Head of caudate nucleus (tissue), 42 donors: Measurements from ENCODE around the gene AKAP13.
A peak's percentile ranks its signal among the peaks of the same experiment; 100 is the strongest.

Source experiments
- DNase-seq, 42 donors: peaks; one replicate each; pipeline versions ENCODE4 v3.0.0 to v3.0.0-alpha.2; 2020 to 2021; ENCODE audit warnings: mixed read lengths in 7 of 42
- intact Hi-C: fragments of 100-400 bp; cut with DNase I; formaldehyde crosslinking; loops from one replicate; pipeline ENCODE4 v1.15.0; 2022

The AKAP13 gene

GRCh38 chr15:85757939-85758654 is 377.7 kb downstream of the AKAP13 start:
- DNase-seq = peak in 3 of 42 donors; percentile 0 to 22 (median 16)
- intact Hi-C loops = no loop called here

- no peak for DNase-seq
- intact Hi-C loops = no loop called here
These were observed 378.2 kb downstream of the AKAP13 start for GRCh38 chr15:85758655-85758978.

- intact Hi-C loops = no loop called here
- peak in 2 of 42 donors; percentile 28 to 44 for DNase-seq
These were observed 379.0 kb downstream of the AKAP13 start for GRCh38 chr15:85759376-85759775.

DNA sequence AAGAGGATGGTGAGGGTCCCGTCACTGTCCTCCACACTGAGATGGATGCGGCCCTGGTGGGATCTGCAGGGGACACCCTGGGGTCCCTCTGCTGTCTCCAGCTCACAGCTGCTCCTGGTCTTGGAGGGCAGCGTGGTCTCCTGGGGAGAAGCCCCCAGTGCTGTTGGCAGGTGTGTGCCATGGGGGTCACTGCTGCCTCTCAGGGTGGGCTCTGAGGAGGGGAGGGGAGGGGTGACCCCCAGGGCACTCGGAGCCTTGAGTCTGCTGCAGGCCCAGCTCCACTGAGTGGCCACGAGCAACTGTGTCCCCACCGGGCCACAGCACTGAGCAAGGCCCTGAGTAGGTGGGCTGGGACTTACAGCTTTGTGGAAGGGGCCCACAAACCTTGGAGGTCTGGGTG is 379.6 kb downstream of the AKAP13 start:
- intact Hi-C loops = no loop called here
- no peak for DNase-seq

DNA sequence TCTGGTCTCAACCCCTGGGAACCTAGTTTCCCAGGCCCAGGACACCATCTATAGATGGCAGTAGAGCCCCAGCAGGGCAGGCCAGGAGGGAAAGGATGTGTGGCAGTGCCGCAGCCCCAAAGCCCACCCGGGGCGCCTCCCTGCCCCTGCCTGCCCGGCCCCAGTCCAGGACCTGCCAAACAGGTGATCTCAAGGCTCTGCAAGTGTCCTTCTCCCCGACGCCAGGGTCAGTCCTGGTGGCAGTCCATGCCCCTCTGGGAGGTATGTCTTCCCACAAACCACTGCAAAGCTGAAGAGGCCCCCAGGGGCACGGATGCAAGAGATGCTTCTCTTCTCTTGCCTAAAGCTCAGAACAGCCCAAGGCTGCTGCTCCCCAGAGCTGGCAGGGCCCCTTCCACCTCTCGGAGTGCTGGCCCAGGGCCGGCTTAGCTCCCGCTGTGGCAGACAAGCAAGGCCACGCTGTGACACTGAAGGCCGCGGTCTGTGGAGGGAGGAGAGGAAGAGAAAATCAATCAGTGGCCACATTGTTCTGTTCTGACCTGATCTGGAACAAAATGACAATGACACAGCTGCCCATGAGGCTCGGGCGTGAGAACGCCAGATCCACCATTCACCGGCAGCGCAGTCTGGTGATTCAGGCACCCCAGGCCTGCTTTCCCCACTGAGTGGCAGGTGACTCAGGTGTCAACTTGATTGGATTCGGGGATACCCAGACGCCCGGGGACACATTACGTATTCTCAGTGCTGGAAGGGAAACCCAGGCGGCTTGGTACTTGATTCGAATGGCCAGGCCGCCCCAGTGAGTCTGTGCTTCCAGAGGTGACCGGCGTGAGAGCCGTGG is 380.3 kb downstream of the AKAP13 start:
- no peak for DNase-seq
- intact Hi-C loops = no loop called here

DNA sequence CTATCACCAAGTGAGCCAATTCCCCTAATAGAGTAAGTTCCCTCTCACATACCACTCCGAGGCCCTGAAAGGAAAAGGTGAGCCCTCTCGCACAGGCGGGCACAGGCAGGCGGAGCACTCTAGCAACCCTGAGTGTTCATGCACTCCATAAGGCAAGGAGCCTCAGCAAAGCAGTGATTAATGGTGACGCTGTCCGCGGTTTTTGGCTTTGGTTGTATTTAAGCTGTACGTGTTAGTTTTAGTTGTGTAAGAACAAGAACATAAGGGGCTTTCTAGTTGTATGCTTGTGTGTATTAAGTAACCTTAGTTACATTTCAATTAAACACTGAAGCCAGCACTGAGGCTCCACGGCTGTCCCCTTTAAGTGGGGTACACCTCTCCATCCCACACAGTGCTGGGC is 381.2 kb downstream of the AKAP13 start:
- no peak for DNase-seq
- intact Hi-C loops = no loop called here

DNA sequence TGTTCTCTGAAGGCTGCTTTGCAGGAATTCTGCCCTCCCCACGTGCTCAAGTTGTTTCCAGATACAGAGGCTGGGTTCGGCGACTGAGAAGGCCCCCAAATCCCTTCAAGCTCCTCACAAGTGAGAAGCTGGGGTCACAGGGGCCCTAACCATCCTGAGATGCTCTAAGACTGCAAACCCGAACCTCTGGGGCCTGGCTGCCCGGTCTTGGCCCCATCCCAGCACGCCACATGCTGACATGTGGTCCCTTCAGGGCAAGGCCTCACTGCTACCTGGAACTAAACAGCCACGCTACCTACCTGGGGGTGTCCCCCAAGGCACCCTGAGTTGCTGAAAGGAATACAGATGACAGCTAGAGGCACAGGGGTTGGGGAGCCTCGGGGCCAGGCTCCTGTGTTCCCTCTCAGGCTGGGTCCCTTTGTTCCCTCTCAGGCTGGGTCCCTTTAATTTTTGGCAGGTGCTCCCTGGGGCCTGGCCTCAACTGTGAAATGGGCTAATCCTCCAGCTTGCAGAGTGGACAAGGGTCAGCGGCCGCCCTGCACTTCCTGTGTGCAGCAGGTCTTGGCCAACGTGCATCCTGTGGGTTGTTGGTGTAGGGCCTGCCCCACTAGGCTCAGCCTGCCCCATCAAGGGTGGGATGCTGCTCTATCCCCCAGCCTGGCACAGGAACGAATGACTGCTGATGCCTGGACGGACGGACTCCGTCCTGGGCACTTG is 381.8 kb downstream of the AKAP13 start:
- DNase-seq = no peak
- intact Hi-C loops = no loop called here

- peak in 8 of 42 donors; percentile 31 to 58 (median 48) for DNase-seq
- intact Hi-C loops = no loop called here
These were observed 382.3 kb downstream of the AKAP13 start for GRCh38 chr15:85762756-85763127.

DNA sequence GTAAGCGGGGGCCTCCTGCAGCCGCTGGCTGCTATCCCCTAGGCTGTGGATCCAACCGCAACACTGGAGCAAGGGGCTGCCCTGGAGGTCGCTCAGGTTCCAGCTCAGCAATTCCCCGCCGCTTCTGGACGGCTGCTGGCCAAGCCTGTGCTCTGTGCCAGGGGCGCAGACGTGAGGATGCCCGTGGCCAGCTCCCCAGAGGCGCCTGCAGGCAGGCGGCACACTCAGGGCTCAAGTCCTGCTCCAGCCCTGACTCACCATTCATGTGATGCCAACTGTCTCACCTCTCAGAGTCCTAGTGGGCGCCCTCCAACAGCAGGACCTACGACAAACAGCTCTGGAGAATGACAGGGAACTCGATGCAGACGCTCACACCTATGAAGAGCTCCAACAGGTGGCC is 382.8 kb downstream of the AKAP13 start:
- intact Hi-C loops = no loop called here
- peak in 11 of 42 donors; percentile 37 to 77 (median 59) for DNase-seq

DNA sequence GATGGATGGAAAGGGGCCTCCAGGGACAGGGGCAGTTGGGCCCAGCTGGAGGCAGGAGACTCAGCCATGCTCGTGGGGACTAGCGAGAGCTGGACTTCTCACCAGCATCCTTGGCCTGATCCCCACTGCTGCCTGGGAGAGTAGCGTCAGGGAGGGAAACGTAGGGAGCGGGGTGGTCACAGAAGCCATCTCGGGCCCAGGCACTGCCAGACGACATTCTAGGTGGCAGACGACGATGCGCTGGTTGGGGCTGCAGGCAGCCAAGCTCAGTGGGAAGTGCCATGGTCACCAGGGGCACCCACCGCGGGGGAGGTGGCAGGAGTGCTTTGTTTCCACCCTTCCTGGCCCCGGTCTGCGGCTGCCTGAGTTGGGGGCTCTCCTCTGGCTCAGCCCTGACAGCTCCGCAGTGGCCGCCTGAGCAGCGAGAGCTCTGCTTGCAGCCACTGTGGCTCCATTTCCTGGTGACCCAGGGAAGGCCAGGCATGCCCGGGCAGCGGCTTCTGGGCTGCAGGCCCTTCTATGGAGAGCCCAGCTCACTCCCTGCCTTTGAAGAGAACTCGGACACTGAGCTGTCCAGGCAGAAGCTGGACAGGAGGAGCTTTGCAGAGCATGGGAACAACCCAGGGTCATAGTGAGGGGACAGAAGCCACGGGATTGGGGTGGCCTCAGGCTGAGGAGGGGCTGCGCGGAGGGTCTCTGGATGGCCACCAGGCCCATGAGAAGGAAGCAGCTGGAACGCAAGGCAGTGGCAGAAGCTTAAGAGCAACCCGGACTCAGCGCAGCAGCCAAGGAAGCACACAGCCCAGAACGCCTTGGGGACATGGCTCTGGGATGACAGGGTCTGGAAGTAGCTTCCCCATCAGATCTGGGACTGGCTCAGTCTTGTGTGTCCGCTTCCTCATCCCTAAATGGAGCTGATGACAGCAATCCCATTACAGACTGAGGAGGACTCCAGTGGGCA is 383.6 kb downstream of the AKAP13 start:
- intact Hi-C loops = no loop called here
- DNase-seq = no peak

DNA sequence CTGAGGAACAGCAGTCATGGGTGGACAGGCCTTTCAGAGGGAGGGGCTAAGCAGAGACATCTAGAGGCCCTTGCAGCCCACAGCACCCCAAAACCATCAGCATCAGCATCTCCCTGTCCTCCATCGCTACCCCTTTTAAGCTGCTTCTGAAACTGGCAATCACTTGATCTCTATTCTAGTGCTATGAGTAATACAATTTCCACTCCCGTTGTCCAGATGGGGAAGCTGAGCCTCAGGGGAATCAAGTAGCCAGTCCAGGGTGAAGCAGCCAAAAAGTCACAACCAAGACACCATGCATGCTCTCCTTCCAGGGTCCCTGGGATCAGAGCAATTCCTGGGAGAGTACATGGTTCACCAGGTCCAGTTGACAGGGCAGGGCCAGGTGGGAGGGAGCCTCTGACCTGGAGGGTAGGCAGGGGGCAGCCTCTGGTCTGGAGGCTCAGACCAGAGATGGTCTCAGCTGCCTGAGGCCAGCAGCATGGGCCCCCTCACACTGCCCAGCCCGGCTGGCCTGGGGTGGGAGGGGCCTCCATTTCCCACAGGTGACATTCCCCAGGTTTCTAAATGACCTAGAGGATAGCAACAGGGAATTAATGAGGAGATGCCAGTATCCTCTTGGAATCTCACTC is 384.4 kb downstream of the AKAP13 start:
- intact Hi-C loops = no loop called here

GRCh38 chr15:85766001-85766831 is 385.8 kb downstream of the AKAP13 start:
- peak in 12 of 42 donors; percentile 40 to 72 (median 52) for DNase-seq
- intact Hi-C loops = no loop called here

More for the DNA sequence above, 384.4 kb downstream of the AKAP13 start:
- DNase-seq = no peak

GRCh38 chr15:85767785-85768529 is 387.6 kb downstream of the AKAP13 start:
- no peak for DNase-seq
- intact Hi-C loops = no loop called here

GRCh38 chr15:85768595-85769168 is 388.3 kb downstream of the AKAP13 start:
- intact Hi-C loops = no loop called here
- DNase-seq = no peak

DNA sequence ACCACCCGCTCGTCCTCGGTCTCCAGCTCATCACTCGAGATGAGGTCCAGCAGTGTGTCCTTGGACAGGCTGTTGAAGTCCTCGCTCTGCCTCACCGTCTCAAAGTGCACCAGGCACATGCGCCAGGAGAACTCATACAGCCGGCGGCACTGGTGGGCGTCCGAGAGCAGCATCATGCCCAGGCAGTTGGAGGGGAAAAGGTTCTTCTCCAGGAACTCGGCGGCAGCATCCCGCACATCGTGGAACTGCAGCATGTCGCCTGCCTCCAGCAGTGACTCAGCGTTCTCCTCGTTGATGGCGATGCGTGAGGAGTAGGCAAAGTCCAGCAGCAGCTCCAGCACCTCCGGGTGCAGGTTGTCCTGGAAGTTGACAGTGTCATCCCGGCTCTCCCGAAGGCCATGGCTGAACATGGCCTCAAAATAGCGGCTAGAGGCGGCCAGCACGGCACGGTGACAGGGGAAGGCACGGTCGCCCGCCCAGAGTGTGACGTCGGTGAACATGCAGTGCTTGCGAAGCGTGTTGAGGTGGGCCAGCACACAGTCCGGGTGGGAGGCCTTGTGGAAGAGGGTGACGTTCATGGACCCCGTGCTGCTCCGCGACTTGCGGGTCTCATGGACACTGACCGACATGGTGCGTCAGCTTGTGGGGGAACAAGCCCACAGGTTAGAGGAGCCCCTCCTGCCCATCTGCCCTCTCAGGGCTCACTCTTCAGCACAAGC is 388.9 kb downstream of the AKAP13 start:
- intact Hi-C loops = no loop called here
- peak in 14 of 42 donors; percentile 27 to 74 (median 54) for DNase-seq
